Glomerular visceral epithelial cell (primary cell): ENCODE measurements around the gene PTDSS2.
"Not testable (repeated sequence)": the region's sequence is repeated elsewhere in the genome, so short reads cannot be mapped to it uniquely, and the experiment has no call there.

Experiments
- DNase-seq: peaks from one replicate; pipeline ENCODE4 v3.0.0-alpha.2; 2016; ENCODE audit errors: extremely low spot score

PTDSS2 gene

DNA sequence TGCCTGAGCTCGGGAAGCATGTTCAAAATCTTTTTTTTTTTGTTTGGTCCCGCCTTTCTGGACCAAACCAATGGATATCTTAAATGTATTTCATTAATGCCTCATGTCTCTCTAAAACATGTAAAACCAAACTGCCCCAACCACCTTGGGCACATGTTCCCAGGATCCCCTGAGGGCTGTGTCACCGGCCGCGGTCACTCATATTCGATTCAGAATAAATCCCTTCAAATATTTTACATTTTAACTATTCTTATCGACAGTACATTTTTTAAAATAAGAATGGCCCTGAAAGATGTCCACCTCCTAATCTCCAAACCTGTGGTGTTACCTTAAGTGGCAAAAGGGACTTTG, 54.9 kb downstream of the PTDSS2 start:
- DNase-seq, result no peak

DNA sequence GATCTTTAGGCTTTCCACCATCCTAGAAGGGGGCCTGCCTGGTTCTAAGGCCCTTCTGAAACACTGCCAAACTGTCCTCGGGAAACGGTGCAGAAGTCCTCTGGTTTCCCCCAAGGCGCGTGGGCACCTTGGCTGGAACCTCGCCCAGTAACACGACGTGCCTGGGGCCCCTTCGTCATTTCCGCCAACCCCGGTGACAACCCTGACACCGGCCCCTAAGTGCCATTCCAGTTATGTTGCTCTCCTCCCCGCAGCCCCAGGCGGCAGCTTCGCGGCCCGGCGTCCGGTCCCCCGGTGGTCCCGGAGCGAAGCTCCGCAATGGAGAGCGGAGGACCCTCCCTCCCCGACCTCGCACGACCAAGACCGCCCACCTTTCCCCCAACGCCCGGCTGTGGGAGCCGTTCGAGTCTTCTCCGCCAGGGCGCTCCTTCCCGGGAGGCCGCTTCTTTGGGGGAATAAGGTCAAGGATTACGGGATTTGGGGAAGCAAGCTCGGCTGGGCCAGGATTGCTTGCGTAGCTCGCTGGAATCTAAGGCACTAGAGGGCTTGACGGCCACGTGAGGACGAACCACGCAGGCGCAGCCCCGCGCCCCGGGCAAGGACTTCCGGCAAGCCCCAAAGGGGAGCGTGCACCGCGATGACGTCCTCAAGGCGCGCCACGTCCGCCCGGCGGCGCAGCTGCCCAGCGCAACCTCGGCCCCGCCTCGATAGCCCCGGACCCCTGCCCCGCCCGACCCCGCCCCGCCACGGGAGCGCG, 56.3 kb downstream of the PTDSS2 start:
- peak; percentile 96 for DNase-seq

DNA sequence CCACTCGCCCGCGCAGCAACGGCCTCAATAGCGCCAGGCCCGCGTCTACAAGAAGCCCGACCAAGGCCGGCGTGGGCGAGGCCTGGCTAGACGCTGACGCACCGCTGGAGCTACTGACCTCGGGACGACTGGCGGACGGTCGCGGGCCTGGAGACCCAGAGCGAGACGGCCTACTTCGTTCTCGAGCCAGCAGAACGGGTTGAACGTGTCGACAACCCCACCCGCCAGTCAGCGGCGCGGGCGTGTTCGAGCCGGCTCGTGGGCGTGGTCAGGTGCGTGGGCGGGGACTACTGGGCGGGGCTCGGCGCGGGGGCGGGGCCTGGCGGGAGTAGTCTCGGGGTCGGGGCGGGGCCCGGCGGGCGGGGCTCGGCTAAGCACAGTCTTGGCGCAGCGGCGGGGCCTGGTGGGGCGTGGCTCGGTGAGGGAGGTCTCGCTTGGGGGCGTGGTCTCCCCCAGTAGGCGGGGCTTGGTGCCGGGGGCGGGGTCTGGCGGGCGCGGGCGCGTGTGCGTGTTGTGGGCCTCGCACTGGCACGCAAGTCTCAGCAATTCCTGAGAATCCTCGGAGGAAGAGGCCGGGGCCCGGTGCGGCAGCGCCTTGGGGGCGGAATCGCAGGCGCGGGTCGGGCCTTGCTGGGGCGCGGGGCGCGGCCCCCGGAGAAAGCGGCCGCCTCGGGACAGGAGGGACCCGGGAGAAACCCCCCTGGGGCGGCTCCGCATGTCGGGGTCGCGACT, 57.1 kb downstream of the PTDSS2 start, which contains the start of gene RNH1:
RNH1 (minus strand) TSS at position 248 of the 732 bp plus-strand sequence. CDS start 5,080 bp downstream, outside the sequence.
- peak; percentile 96 for DNase-seq

DNA sequence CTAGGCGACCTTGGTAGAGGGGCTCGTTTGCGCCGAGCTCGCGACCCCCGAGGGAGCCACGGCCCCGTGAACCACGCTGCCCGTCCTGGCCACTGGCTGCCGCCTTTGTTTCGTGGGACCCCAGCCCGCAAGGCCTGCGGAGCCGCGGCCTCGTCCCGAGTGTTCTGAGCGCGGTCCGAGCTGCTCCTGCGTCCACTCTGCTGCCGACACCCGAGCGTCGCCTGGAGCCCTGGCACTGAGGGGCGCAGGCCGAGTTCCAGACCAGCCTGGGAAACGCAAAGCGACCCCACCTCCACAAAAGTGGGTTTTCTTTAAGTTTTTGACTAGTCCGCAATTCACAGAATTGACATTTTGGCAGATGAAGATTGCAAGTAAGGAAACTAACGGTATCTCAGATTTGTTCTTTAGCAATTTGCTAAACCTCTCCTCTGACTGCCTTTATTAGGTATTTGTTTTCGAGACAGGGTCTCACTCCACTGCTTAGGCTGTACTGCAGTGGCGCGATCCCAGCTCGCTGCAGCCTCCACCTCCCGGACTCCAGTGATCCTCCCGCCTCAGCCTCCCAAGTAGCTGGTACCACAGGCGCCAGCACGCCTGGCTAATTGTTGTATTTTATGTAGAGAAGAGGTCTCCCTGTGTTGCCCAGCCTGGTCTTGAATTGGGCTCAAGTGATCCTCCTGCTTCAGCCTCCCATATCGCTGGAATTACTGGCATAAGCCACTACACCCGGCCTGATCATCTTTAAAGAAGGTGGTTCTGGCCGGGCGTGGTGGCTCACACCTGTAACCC, 57.8 kb downstream of the PTDSS2 start:
- DNase-seq, result no peak

DNA sequence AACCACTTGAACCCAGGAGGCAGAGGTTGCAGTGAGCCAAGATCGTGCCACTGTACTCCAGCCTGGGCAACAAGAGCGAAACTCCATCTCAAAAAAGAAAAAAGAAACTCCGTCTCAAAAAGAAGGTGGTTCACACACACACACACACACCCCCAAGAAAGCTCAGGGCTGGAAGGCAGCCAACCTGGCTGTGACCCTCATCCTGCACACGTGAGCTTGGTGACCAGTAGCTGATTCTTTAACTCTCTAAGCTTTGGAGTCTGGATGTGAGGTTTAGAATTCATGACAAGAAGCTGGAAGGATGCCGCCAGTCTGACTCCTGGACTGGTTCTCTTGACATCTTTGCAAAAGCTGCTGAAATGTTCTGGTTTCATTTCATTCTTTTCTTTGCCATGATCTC, 58.9 kb downstream of the PTDSS2 start:
- no peak for DNase-seq

DNA sequence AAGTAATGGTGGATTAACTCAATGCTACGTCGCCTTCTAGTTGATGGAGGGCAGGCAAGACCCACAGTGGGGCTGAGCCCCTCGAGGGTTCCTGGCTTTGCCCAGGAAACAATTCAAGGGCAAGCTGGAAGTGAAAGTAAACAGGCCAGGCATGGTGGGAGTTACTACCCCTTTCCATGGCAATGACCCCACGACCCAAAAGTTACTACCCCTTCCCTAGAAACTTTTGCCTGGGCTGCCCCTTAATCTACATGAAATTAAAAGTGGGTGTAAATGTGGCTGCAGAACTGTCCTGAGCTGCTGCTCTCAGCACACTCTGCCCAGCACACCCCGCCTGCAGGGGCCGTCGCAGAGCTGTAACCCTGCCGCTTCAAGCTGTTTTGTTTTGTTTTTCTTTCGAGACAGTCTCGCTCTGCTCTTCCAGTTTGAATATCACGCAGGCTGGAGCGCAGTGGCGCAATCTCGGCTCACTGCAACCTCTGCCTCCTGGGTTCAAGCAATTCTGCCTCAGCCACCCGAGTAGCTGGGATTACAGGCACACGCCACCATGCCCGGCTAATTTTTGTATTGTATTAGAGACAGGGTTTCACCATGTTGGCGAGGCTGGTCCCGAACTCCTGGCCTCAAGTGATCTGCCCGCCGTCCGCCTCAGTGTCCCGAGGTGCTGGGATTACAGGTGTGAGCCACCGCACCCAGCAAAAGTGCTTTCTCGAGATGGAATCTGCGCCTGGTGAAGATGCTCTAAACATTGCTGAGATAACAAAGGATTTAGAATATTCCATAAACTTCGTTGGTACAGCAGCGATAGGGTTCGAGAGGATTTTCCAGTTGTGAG, 62.9 kb downstream of the PTDSS2 start:
- DNase-seq, result no peak

DNA sequence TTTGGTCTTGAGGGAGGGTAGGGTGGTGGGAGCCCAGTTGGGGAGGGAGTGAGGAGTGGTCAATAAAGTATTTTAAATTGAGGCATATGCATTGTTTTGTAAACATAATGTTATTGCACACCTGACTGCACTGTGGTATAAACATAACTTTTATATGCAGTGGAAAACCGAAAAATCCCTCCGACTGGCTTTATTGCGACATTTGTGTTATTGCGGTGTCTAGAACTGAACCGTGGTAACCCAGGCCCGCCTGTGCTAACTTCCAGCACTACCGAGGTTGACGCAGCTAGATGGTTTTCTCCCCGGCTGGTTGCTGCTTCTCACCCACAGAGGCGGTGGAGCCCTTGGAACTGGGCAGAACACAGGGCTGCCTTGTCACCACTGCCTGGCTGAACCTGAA, 64.5 kb downstream of the PTDSS2 start:
- DNase-seq, result no peak

DNA sequence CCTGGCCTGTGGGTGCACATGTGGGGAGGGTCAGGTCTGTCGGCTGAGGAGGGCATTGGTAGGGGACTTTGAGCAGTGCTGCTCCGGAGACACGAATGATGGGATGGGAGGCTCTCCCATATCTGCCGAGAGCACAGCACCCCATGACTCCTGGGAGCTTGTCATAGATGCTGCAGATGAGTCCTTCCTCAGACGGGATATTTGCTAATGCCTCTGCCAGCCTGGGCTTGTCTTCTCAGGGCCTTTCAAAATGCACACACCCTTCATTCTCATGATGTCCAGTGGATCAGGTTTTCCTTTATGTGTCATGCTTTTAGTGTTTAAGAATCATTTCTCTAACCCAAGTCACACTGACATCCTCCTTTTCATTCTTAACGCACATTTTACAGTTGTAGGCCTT, 65.1 kb downstream of the PTDSS2 start:
- no peak for DNase-seq

DNA sequence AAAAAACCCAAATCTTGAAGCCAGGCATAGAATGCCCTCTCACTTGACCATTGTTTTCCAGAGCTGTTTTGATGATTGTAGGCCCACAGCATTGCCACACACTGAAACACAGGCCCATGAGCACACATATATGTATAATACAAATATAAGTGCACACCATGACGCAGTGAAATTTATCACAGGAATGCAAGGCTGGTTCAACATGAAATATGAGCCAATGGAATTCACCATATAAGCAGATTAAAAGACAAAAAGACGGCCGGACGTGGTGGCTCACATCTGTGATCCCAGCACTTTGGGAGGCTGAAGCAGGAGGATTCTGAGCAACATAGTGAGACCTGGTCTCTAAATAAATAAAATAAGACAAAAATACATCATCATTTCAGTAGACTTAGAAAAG, 66.3 kb downstream of the PTDSS2 start:
- no peak for DNase-seq

DNA sequence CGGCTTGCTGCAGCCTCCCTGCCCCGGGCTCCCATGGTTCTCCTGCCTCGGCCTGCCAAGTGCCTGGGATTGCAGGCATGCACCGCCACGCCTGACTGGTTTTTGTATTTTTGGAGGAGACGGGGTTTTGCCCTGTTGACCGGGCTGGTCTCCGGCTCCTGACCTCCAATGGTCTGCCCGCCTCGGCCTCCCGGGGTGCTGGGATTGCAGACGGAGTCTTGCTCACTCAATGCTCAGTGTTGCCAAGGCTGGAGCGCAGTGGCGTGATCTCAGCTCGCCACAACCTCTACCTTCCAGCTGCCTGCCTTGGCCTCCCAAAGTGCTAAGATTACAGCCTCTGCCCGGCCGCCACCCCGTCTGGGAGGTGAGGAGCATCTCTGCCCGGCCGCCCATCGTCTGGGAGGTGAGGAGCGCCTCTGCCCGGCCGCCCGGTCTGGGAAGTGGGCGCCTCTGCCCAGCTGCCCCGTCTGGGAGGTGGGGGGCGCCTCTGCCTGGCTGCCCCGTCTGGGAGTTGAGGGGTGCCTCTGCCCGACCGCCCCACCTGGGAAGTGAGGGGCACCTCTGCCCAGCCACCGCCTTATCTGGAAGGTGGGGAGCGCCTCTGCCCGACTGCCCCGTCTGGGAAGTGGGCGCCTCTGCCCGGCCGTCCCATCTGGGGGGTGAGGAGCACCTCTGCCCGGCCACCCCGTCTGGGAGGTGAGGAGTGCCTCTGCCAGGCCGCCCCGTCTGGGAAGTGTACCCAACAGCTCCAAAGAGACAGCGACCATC, 67.0 kb downstream of the PTDSS2 start:
- not testable (repeated sequence) for DNase-seq

DNA sequence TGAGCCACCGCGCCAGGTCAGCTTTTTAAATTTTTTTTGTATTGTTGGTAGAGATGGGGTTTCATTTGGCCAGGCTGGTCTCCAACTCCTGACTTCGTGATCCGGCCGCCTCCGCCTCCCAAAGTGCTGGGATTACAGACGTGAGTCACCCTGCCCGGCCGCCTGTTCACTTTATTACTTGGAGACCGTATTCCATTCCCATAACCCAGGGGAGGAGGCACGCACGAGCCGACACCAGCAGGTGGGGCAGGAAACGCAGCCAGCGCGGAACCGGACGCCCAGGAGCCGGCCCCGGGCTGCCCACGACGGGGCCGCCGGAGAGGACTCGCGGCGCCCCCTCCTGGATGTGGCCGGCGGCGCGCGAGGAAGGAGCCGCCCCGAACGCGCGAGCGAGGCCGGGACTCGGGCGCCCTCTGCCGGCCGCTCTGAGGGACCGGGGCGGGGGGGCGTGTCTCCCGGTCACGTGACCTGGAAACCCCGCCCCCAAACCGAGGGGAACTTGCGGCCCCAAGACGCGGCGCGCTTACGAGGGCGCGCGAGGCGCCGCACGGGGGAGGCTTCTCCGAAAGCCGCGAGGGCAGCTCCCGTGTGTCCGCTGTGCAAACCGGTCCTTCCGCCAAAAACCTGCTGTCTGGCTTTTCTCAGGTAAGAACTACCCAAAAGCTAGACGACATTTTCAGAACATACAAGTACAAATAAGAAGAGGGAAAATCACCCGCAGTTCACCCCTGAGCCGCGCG, 68.6 kb downstream of the PTDSS2 start:
- DNase-seq, result peak; percentile 96

DNA sequence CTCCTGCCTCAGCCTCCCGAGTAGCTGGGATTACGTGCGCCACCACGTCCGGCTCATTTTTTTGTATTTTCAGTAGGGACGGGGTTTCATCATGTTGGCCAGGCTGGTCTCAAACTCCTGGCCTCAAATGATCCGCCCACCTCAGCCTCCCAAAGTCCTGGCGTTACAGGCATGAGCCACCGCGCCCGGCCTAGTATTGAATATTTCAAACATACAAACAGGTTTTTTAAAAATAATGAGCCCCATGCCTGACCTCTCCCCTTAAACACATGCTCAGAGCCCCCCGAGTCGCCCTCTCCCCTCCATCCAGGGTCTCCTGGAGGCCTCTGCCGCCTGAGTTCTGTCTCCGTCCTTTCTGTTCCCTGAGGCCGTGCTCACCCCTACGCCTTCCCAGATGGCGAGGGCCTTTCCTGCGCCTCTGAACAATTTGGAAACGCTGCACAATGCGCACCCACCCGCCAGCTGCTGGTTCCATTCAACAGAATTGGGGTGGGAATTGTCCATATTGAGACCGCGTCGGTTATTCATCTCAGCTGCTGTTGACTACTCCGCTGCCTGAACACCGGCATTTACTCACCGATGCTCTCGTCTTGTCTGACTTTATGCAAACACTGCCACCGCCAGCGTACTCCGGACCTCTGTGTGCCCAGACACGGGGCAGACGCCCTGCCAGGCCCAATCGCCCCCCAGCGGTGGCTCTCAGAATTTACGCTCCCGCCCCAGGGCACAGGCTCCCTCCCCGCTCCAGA, 70.5 kb downstream of the PTDSS2 start:
- DNase-seq, result no peak

DNA sequence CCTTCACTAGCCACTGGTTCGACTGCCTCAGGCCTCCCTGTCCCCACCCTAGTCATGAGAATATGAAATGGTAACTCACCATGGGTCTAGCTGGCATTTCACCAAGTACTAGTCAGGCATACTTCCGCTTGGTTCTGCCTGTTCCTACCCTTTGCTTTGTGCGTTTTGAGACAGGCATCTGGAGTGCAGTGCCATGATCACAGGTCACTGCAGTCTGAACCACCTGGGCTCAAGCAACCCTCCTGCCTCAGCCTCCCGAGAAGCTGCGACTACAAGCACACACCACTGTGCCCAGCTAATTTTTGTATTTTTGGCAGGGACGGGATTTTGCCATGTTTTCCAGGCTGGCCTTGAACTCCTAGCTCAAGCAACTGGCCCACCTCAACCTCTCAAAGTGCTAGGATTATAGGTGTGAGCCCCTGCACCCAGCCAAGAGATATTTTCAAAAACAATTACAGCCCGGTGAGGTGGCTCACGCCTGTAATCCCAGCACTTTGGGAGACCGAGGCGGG, 71.2 kb downstream of the PTDSS2 start:
- DNase-seq, result no peak

DNA sequence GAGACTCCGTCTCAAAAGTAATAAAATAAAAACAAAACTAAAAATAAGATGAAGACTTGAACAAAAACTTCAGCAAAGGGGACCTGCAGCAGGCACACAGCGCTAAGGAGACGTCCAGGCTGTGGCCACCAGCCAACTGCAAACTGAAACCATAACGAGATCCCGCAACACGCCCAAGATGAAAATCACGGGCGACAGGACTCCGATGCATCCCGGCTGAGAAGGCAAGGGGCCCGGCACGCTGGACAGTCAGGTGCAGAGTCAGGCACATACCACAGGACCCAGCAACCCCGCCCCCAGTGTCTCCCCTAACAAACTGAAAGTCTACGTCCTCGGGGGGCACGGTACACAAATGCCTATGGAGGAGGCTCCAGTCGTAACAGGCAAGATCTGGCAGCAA, 76.1 kb downstream of the PTDSS2 start:
- no peak for DNase-seq

DNA sequence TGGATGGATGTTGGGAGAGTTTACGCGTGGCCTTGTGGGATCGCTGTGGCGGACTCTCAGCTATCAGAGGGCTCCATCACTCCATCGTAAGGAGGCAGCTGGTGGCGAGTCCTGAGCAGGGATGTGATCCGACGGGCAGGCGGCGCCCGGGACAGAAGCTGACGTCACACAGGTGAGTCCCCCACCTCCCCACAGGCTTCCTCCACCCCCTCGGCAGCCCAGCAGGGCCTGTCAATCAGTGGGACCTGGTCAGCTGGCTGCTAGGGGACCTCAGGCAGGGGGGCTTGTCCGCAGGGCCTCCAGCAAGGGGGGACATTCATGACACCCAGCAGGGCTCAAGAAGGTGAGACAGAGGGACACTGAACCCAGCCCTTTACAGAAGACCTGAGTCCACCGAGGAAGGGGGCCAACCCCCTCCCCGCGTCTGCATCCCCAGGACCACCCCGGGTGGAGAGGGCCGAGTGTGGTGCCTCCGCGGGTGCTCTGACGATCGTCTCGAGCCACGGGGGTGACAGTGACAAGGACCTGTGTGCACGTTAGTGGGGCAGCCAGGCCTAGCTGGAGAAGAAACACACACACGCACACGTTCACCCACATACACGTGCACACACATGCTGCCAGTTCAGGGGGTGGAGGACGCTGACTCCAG, 78.2 kb downstream of the PTDSS2 start:
- no peak for DNase-seq

DNA sequence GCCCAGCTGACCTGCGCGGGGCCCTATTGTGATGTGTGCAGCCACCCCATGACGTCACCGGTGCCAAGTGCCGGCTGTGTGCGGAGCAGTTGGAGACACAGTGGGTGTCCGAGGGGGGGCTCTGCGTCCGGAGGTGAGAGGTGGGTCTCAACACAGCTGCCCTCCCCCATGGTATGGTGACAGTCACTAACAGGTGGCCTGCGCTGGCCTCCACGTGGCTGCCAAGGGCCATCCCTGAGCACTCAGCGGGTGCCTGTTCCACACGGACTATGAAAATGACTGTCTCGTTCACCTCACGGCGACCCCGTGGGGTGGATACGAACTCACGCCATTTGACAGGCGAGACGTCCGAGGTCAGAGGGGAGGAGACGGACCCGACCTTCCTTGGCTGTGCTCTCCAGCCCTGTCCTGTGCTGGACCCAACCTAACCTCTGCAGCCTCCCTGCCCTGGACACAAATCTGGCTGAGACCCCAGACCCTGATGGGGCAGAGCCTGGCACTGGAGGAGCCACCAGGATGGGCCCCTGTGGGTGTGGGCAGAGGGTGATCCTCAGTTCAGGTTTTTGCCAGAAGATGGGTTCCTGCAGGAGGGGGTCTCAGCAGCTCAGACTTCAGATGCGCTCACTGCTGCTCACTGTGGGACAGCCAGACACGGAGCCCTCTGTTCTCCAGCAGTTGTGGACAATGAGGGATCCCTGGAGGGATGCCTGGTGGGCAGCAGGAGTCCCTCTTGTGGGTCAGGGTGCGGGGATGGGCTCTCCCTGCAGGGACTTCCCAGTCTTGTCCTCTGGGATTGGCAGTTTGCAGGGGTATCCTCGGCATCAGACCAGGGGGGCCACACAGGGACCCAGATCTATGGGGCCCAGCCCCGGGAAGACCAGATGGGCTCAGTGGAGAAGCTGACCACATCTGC, 79.0 kb downstream of the PTDSS2 start:
- no peak for DNase-seq

DNA sequence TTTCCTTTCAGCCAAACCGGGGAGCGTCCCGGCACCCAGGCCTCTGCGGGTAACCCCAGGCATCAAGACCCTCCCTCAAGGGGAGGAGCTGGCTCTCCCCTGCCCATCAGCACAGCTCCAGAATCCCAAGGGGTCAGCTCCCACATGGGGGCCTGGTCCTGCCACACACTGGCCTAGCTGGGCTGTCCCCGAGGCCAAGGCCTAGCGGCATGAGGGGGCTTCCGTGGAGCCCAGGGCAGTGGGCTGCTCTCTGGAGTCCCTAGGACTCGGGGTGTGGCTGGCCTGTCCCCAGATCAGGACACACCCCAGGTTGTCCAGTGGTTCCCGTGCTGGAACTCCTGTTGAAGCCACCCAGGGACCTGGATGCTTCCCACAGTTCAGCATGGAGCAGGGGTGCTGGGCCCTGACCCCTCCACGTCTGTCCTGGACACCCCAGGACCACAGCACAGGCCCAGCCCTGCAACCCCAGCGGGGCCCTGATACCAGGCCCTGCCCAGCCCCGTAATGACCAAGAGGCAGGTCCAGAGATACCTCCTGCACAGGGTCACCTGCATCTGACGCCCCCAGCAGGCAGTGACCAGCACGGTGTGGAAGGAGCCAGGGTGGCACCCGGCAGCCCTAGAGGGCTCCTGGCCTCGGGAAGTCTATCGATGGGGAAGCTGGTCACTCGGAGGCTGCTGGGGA, 79.8 kb downstream of the PTDSS2 start:
- DNase-seq, result no peak
